ENCODE measurements around the gene SLC16A4.

GRCh38 chr1:110420023-110420662 is 29.3 kb upstream of the SLC16A4 start:
- TF ChIP-seq, protein P1, sequence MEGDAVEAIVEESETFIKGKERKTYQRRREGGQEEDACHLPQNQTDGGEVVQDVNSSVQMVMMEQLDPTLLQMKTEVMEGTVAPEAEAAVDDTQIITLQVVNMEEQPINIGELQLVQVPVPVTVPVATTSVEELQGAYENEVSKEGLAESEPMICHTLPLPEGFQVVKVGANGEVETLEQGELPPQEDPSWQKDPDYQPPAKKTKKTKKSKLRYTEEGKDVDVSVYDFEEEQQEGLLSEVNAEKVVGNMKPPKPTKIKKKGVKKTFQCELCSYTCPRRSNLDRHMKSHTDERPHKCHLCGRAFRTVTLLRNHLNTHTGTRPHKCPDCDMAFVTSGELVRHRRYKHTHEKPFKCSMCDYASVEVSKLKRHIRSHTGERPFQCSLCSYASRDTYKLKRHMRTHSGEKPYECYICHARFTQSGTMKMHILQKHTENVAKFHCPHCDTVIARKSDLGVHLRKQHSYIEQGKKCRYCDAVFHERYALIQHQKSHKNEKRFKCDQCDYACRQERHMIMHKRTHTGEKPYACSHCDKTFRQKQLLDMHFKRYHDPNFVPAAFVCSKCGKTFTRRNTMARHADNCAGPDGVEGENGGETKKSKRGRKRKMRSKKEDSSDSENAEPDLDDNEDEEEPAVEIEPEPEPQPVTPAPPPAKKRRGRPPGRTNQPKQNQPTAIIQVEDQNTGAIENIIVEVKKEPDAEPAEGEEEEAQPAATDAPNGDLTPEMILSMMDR (IDR thresholded peaks at IDR 0.05 in 4 of 5, conservative IDR thresholded peaks at IDR 0.05 in 1 of 5) = no peak
- no peak for TF ChIP-seq POLR2A (IDR thresholded peaks at IDR 0.05)

All from gastrocnemius medialis (tissue), 4 donors.